Glutamatergic neuron (in vitro differentiated cells): ENCODE measurements around the gene SLC31A1. TPM values are rescaled to one million over a fixed set of nuclear protein-coding genes. Genes with fewer than 3 reads are reported as not detected.

Source experiments
- DNase-seq: peaks from one replicate; pipeline ENCODE4 v3.0.0; 2022
- H3K27ac Mint-ChIP-seq: one replicate; pipeline ENCODE4 v1.8.0; 2020; ENCODE audit warnings: mild to moderate bottlenecking, mixed read lengths, inconsistent platforms; ENCODE audit not compliant: unreplicated experiment
- H3K27me3 Mint-ChIP-seq: one replicate; pipeline ENCODE4 v1.8.0; 2020; ENCODE audit warnings: mild to moderate bottlenecking, moderate library complexity, mixed read lengths, inconsistent platforms; ENCODE audit not compliant: unreplicated experiment
- H3K36me3 Mint-ChIP-seq: one replicate; pipeline ENCODE4 v1.8.0; 2020; ENCODE audit warnings: mild to moderate bottlenecking, mixed read lengths, inconsistent platforms; ENCODE audit not compliant: unreplicated experiment
- H3K4me1 Mint-ChIP-seq: one replicate; pipeline ENCODE4 v1.8.0; 2020; ENCODE audit warnings: mild to moderate bottlenecking, low read depth, mixed read lengths, inconsistent platforms; ENCODE audit not compliant: unreplicated experiment
- H3K4me3 Mint-ChIP-seq: one replicate; pipeline ENCODE4 v1.8.0; 2020; ENCODE audit warnings: mild to moderate bottlenecking, mixed read lengths, inconsistent platforms; ENCODE audit not compliant: unreplicated experiment
- H3K9me3 Mint-ChIP-seq: one replicate; pipeline ENCODE4 v1.8.0; 2020; ENCODE audit warnings: mild to moderate bottlenecking, moderate library complexity, mixed read lengths, inconsistent platforms; ENCODE audit not compliant: unreplicated experiment
- total RNA-seq: library from RNA; stranded (reverse); fragmentation: NEBNext Ultra II Directional; extraction: Animal tissue kit (Norgen Biotek cat#: 25700); gene quantifications from one replicate; pipeline ENCODE4 v1.2.1, GENCODE V29; 2021; ENCODE audit not compliant: unreplicated experiment
- TF ChIP-seq, protein P1 (sequence below): fragments of 200-600 bp; sonication (generic); IDR thresholded peaks from one replicate; pipeline ENCODE4 v1.5.0; 2021; ENCODE audit not compliant: partially characterized antibody, unreplicated experiment

SLC31A1 gene
- total RNA-seq, 1 donor from 2014 or later, result 11.2 TPM

DNA sequence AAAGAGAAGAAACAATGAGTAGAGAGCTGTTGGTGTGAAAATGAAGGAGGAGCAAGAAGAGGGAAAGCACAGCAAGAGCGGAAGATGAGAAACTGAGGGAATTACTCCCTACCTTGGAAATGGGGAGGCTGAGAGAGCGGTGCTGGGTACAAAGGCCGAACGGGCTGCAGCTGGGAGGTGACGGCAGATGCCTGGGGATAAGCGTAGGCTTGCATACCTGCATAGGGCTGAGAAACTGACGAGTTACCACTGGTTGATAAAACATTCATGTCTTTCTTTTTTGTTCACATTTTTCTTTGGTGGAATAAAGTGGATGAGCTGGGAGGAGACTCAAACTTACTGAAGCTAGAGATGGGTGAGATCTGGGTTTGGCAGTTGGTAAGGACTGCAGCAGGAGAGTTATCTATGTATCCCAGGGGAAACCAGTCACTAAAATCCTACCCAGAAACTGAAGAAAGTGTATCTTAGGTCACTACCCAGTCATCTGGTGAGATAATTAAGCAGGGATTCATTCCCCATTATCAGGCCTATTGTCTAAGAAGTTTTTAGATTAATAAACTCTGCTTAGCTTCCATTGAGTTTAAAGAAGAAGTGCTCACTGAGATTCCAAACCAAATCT is 35.1 kb upstream of the SLC31A1 start:
- Mint-ChIP-seq H3K27ac (no peak overlapping the region), H3K27me3 (no peaks in the 10 kb centered on the region), H3K9me3 (no peaks in the 10 kb centered on the region), H3K36me3 (no peaks in the 10 kb centered on the region), H3K4me1 (peaks cover 19% of the 10 kb centered on the region), H3K4me3 (no peak overlapping the region)
- DNase-seq, result no peak
- TF ChIP-seq, protein P1, sequence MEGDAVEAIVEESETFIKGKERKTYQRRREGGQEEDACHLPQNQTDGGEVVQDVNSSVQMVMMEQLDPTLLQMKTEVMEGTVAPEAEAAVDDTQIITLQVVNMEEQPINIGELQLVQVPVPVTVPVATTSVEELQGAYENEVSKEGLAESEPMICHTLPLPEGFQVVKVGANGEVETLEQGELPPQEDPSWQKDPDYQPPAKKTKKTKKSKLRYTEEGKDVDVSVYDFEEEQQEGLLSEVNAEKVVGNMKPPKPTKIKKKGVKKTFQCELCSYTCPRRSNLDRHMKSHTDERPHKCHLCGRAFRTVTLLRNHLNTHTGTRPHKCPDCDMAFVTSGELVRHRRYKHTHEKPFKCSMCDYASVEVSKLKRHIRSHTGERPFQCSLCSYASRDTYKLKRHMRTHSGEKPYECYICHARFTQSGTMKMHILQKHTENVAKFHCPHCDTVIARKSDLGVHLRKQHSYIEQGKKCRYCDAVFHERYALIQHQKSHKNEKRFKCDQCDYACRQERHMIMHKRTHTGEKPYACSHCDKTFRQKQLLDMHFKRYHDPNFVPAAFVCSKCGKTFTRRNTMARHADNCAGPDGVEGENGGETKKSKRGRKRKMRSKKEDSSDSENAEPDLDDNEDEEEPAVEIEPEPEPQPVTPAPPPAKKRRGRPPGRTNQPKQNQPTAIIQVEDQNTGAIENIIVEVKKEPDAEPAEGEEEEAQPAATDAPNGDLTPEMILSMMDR, result no peak

DNA sequence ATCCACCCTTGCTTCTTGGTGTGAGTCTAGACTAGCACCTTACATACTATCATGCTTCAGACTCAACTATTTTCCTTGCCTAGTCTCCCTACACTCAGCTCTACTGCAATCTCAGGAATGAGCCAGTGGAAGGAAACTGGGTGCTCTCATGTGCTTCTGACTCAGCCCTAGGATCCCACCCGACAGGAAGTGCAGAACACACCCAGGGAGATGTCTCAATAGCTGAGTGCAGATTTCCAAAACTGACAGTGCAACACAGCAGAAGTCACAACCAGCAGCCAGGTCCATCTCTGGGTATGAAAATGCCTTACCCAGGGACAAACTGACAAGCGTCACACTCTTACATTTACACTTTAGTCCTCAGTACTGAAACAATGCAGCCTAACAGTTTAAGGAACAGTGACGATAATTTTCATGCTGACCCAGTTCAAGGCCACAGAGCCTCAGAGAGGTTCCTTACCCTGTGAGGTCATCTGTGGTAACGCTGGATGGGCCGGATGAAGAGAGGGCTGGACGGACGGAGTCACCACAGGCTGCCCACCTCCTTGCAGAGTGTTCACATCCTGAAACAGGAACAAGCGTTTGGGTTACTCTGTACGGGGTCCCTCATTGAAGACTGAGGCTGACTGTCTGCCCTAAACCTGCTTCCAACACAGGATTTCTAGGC is 33.3 kb upstream of the SLC31A1 start:
- peak overlapping the region; percentile 80 for H3K27ac Mint-ChIP-seq
- no peaks in the 10 kb centered on the region for H3K9me3 Mint-ChIP-seq
- H3K36me3 Mint-ChIP-seq, result no peaks in the 10 kb centered on the region
- H3K4me3 Mint-ChIP-seq, result no peak overlapping the region
- TF ChIP-seq, protein P1, result no peak
- DNase-seq, result no peak
- no peaks in the 10 kb centered on the region for H3K27me3 Mint-ChIP-seq
- H3K4me1 Mint-ChIP-seq, result peaks cover 19% of the 10 kb centered on the region

DNA sequence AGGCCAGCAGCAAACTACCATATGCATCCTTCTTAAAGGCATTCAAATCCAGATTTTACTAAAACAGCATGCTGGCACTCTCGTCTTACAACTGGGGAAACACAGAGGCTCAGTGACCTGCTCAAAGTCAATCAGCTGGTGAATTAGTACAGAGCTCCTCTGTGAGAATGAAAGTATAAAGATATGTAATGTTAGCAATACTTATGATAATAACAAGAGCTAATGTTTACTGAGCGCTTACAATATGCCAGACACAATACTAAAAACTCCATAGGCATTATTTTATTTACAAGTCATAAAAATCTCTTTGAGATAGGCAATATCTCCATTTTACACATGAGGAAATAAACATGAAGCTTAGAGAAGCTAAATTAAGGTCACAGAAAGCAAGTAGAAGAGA is 28.9 kb upstream of the SLC31A1 start:
- TF ChIP-seq, protein P1, result no peak
- Mint-ChIP-seq H3K27me3 (no peaks in the 10 kb centered on the region), H3K9me3 (no peaks in the 10 kb centered on the region), H3K27ac (no peak overlapping the region), H3K4me1 (peaks cover 7% of the 10 kb centered on the region), H3K36me3 (no peaks in the 10 kb centered on the region), H3K4me3 (no peak overlapping the region)
- DNase-seq, result no peak

DNA sequence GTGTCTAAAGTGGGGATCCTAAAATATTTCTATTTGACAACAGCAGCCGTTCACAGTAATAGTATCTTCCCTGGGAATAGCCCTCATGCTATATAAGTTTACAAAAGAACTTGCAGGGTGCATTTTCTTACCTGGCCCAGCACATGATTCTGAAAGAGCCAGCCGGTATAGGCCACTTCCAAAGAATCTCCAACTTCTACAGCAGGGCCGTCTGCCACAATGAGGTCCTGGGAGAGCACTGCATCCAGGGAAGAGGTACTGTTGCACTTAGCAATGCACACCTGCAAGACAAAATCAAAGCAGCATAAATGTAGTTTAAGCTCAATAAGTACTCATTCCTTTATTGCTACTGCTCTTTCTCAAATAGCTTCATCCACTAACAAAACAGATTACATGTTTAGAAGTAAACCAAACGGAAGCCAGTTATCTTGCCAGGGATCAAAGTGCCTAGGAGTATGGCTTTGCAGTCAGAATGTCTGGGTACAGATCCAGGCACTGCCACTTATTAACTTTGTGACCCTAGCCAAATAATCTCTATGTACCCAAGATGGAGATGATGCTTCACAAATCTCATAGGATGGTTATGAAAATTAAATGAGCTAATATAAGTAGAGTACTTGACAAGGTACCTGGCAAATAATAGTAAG is 21.5 kb upstream of the SLC31A1 start:
- H3K27me3 Mint-ChIP-seq, result no peaks in the 10 kb centered on the region
- no peaks in the 10 kb centered on the region for H3K36me3 Mint-ChIP-seq
- H3K4me1 Mint-ChIP-seq, result no peaks in the 10 kb centered on the region
- TF ChIP-seq, protein P1, result no peak
- no peaks in the 10 kb centered on the region for H3K9me3 Mint-ChIP-seq
- H3K27ac Mint-ChIP-seq, result no peak overlapping the region
- no peak overlapping the region for H3K4me3 Mint-ChIP-seq
- DNase-seq, result no peak

DNA sequence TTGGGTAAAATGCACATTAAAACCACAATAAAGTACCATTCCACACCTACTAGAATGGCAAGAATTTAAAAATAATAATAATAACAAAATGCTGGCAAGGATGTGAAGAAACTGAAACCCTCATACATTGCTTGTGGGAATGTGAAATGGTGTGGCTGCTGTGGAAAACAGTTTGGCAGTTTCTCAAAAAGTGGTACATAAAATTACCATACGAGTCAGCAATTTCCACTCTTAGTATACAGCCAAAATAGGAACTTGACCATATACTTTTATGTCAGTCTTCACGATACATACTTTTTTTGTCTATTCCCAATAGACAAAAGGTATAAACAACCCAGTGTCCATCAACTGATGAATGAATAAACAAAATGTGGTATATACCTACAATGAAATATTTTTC is 15.9 kb upstream of the SLC31A1 start:
- peaks cover 4% of the 10 kb centered on the region for H3K36me3 Mint-ChIP-seq
- H3K27me3 Mint-ChIP-seq, result no peaks in the 10 kb centered on the region
- TF ChIP-seq, protein P1, result no peak

More for the DNA sequence above, 15.9 kb upstream of the SLC31A1 start:
- no peak for DNase-seq
- Mint-ChIP-seq H3K4me3 (no peak overlapping the region), H3K27ac (no peak overlapping the region), H3K4me1 (no peaks in the 10 kb centered on the region), H3K9me3 (no peaks in the 10 kb centered on the region)
